DMS153 treated with DMSO at 0.1 percent for 48 hours (cell line): ENCODE measurements around the gene MYO15B.

ENCODE experiments used
- DNase-seq: peaks from one replicate; lab custom pipeline; 2025; ENCODE audit not compliant: unreplicated experiment; lab: John Stamatoyannopoulos, UW

Gene MYO15B

GRCh38 chr17:75622771-75623273, 35.2 kb downstream of the MYO15B start:
- DNase-seq = no peak

- no peak for DNase-seq
Observed at GRCh38 chr17:75623386-75623785, 35.8 kb downstream of the MYO15B start.

- no peak for DNase-seq
Observed at GRCh38 chr17:75624021-75624420, 36.4 kb downstream of the MYO15B start.

GRCh38 chr17:75624714-75625345, 37.2 kb downstream of the MYO15B start:
- no peak for DNase-seq

- DNase-seq = no peak
Observed at GRCh38 chr17:75625813-75626486, 38.4 kb downstream of the MYO15B start.

GRCh38 chr17:75626496-75627038, 39.0 kb downstream of the MYO15B start:
- DNase-seq = no peak

- no peak for DNase-seq
Observed at GRCh38 chr17:75627094-75627493, 39.5 kb downstream of the MYO15B start.

GRCh38 chr17:75628425-75628824, 40.8 kb downstream of the MYO15B start:
- no peak for DNase-seq

GRCh38 chr17:75629157-75629556, 41.6 kb downstream of the MYO15B start:
- DNase-seq = no peak

GRCh38 chr17:75630071-75630917, 42.7 kb downstream of the MYO15B start:
- no peak for DNase-seq

GRCh38 chr17:75631353-75631752, 43.8 kb downstream of the MYO15B start:
- no peak for DNase-seq

- no peak for DNase-seq
Observed at GRCh38 chr17:75632428-75632827, 44.8 kb downstream of the MYO15B start.

GRCh38 chr17:75632863-75633485, 45.4 kb downstream of the MYO15B start, which contains the start of gene SMIM5:
Gene SMIM5, plus strand, starts transcription at chr17:75633434. Its CDS starts 6,768 bp downstream, at chr17:75640202.
- DNase-seq = peak; percentile 40

GRCh38 chr17:75633486-75634375, 46.1 kb downstream of the MYO15B start:
- DNase-seq = peak; percentile 83

GRCh38 chr17:75634376-75634740, 46.8 kb downstream of the MYO15B start:
- no peak for DNase-seq

- no peak for DNase-seq
Observed at GRCh38 chr17:75634754-75635609, 47.4 kb downstream of the MYO15B start.

- no peak for DNase-seq
Observed at GRCh38 chr17:75635610-75636202, 48.1 kb downstream of the MYO15B start.

- DNase-seq = no peak
Observed at GRCh38 chr17:75636381-75637142, 49.0 kb downstream of the MYO15B start.
